H9 (cell line): ENCODE measurements around the gene STRIP1. TPM values are rescaled to one million over a fixed set of nuclear protein-coding genes. Genes with fewer than 3 reads are reported as not detected.
"Not testable (repeated sequence)": the region's sequence is repeated elsewhere in the genome, so short reads cannot be mapped to it uniquely, and the experiment has no call there.

Source experiments
- DNase-seq: peaks from one replicate; pipeline ENCODE4 v3.0.0-alpha.2; 2017
- H2AFZ ChIP-seq: one replicate; pipeline ENCODE4 v1.6.1; 2013; ENCODE audit warnings: mild to moderate bottlenecking, low read length, control low read depth, moderate library complexity
- H2AK5ac ChIP-seq: 2 replicates; pipeline ENCODE4 v1.6.1; 2013; ENCODE audit warnings: low read length, control low read depth, mixed read lengths; ENCODE audit not compliant: insufficient read length
- H2BK120ac ChIP-seq: one replicate; pipeline ENCODE4 v1.6.1; 2013; ENCODE audit warnings: low read depth, mild to moderate bottlenecking, low read length, control low read depth, inconsistent platforms; ENCODE audit not compliant: poor library complexity, severe bottlenecking
- H2BK12ac ChIP-seq: 2 replicates; pipeline ENCODE4 v1.6.1; 2013; ENCODE audit warnings: low read length, control low read depth, mixed read lengths, low read depth; ENCODE audit not compliant: insufficient read length
- H2BK15ac ChIP-seq: 2 replicates; pipeline ENCODE4 v1.6.1; 2013; ENCODE audit warnings: low read depth, low read length, control low read depth
- H2BK20ac ChIP-seq: one replicate; pipeline ENCODE4 v1.6.1; 2013; ENCODE audit warnings: low read depth, mild to moderate bottlenecking, low read length, control low read depth, inconsistent platforms; ENCODE audit not compliant: poor library complexity, severe bottlenecking
- H2BK5ac ChIP-seq: 2 replicates; pipeline ENCODE4 v1.6.1; 2013; ENCODE audit warnings: low read length, control low read depth, mixed read lengths; ENCODE audit not compliant: insufficient read length
- H3K14ac ChIP-seq: 2 replicates; pipeline ENCODE4 v1.6.1; 2013; ENCODE audit warnings: low read length, control low read depth; ENCODE audit not compliant: insufficient read depth
- H3K18ac ChIP-seq: 2 replicates; pipeline ENCODE4 v1.6.1; 2013; ENCODE audit warnings: low read depth, mild to moderate bottlenecking, mixed read lengths, low read length, control low read depth; ENCODE audit not compliant: insufficient read length
- H3K23ac ChIP-seq: 2 replicates; pipeline ENCODE4 v1.6.1; 2013; ENCODE audit warnings: low read length, control low read depth, mixed read lengths, low read depth; ENCODE audit not compliant: insufficient read length
- H3K23me2 ChIP-seq: 2 replicates; pipeline ENCODE4 v1.6.1; 2013; ENCODE audit warnings: low read depth, mild to moderate bottlenecking, mixed read lengths, low read length, control low read depth; ENCODE audit not compliant: insufficient read length, poor library complexity, severe bottlenecking
- H3K27ac ChIP-seq: 2 replicates; pipeline ENCODE4 v1.5.1; 2013; ENCODE audit warnings: low read length, control low read depth, mixed read lengths, low read depth; ENCODE audit not compliant: insufficient read length
- H3K27me3 ChIP-seq: 2 replicates; pipeline ENCODE4 v1.6.1; 2013; ENCODE audit warnings: low read length, control low read depth, inconsistent platforms; ENCODE audit not compliant: insufficient read depth
- H3K4ac ChIP-seq: 2 replicates; pipeline ENCODE4 v1.6.1; 2013; ENCODE audit warnings: low read depth, mild to moderate bottlenecking, control low read depth, inconsistent platforms, low read length, moderate library complexity
- H3K4me1 ChIP-seq: 2 replicates; pipeline ENCODE4 v1.6.1; 2013; ENCODE audit warnings: low read length, control low read depth, inconsistent platforms; ENCODE audit not compliant: insufficient read depth
- H3K4me2 ChIP-seq: 2 replicates; pipeline ENCODE4 v1.6.1; 2013; ENCODE audit warnings: low read length, control low read depth, mixed read lengths; ENCODE audit not compliant: insufficient read length, insufficient read depth
- H3K56ac ChIP-seq: 2 replicates; pipeline ENCODE4 v1.6.1; 2013; ENCODE audit warnings: low read depth, mild to moderate bottlenecking, mixed read lengths, low read length, control low read depth; ENCODE audit not compliant: insufficient read length
- H3K79me1 ChIP-seq: 2 replicates; pipeline ENCODE4 v1.6.1; 2013; ENCODE audit warnings: low read depth, mild to moderate bottlenecking, moderate library complexity, low read length, control low read depth, inconsistent platforms; ENCODE audit not compliant: insufficient read depth, poor library complexity, severe bottlenecking
- H3K79me2 ChIP-seq: 2 replicates; pipeline ENCODE4 v1.6.1; 2013; ENCODE audit warnings: low read length, control low read depth, inconsistent platforms; ENCODE audit not compliant: insufficient read depth
- H3K9ac ChIP-seq: 2 replicates; pipeline ENCODE4 v1.6.1; 2013; ENCODE audit warnings: low read length, control low read depth, mixed read lengths; ENCODE audit not compliant: insufficient read length; ENCODE audit errors: extremely low read depth
- H3K9me3 ChIP-seq: one replicate; pipeline ENCODE4 v1.6.1; 2013; ENCODE audit warnings: low read depth, low read length, inconsistent platforms; ENCODE audit not compliant: control insufficient read depth
- H3T11ph ChIP-seq: one replicate; pipeline ENCODE4 v1.6.1; 2013; ENCODE audit warnings: mild to moderate bottlenecking, low read length, control low read depth, inconsistent platforms
- H4K20me1 ChIP-seq: one replicate; pipeline ENCODE4 v1.6.1; 2013; ENCODE audit not compliant: control insufficient read depth, insufficient read length, insufficient read depth
- H4K5ac ChIP-seq: 2 replicates; pipeline ENCODE4 v1.6.1; 2013; ENCODE audit warnings: low read depth, mild to moderate bottlenecking, mixed read lengths, low read length, control low read depth; ENCODE audit not compliant: insufficient read length
- H4K8ac ChIP-seq: replicated peaks from 2 replicates; pipeline ENCODE4 v1.6.1; 2013; ENCODE audit warnings: low read length, control low read depth, mixed read lengths, low read depth; ENCODE audit not compliant: insufficient read length
- H4K91ac ChIP-seq: 2 replicates; pipeline ENCODE4 v1.6.1; 2013; ENCODE audit warnings: low read depth, mild to moderate bottlenecking, moderate library complexity, mixed read lengths, low read length, control low read depth; ENCODE audit not compliant: insufficient read length
- H3K27ac Mint-ChIP-seq, 3 experiments: 2 replicates in 2 of 3; 3 replicates in 1 of 3; pipeline ENCODE4 v1.8.0; 2020 to 2021; ENCODE audit warnings: mixed read lengths in 3 of 3, mild to moderate bottlenecking in 1 of 3, moderate library complexity in 1 of 3
- H3K27me3 Mint-ChIP-seq: 2 replicates; pipeline ENCODE4 v1.8.0; 2021; ENCODE audit warnings: low read depth, mild to moderate bottlenecking, moderate library complexity, mixed read lengths
- H3K36me3 Mint-ChIP-seq, 3 experiments: 2 replicates in 2 of 3; 3 replicates in 1 of 3; pipeline ENCODE4 v1.8.0; 2020 to 2021; ENCODE audit warnings: low read depth in 3 of 3, mixed read lengths in 3 of 3; ENCODE audit not compliant: insufficient read depth in 1 of 3
- H3K4me1 Mint-ChIP-seq, 2 experiments: 2 replicates each; pipeline ENCODE4 v1.8.0; 2020; ENCODE audit warnings: mixed read lengths in 2 of 2
- H3K4me3 Mint-ChIP-seq, 2 experiments: 2 replicates in 1 of 2; 3 replicates in 1 of 2; pipeline ENCODE4 v1.8.0; 2020 to 2021; ENCODE audit warnings: mild to moderate bottlenecking in 2 of 2, mixed read lengths in 2 of 2, moderate library complexity in 1 of 2
- H3K9me3 Mint-ChIP-seq, 2 experiments: 2 replicates in 1 of 2; 3 replicates in 1 of 2; pipeline ENCODE4 v1.8.0; 2020; ENCODE audit warnings: mild to moderate bottlenecking in 2 of 2, mixed read lengths in 2 of 2, moderate library complexity in 1 of 2
- CTCF ChIP-seq: fragments of 200-600 bp; sonication (generic); conservative IDR thresholded peaks from 3 replicates; pipeline ENCODE4 v1.8.0; 2021; ENCODE audit warnings: antibody characterized with exemption, mild to moderate bottlenecking
- WGBS: extraction: QIAGEN DNeasy Blood & Tissue Kit; methylation state at CpG from one replicate; pipeline ENCODE4 v1.1.7; 2013; ENCODE audit warnings: missing lambda C conversion rate, low lambda C conversion rate, mixed read lengths; ENCODE audit not compliant: insufficient read length; ENCODE audit errors: extremely low coverage; 5-methylcytosine and 5-hydroxymethylcytosine counted together
- total RNA-seq: library from RNA; stranded (reverse); gene quantifications from 2 replicates; pipeline ENCODE4 v1.2.1, GENCODE V29; 2021

STRIP1 gene
- total RNA-seq, 1 experiment from 2014 or later: 43.6 TPM

GRCh38 chr1:110076789-110077500, 42.5 kb downstream of the STRIP1 start:
- Histone ChIP-seq H2BK12ac (no peak overlapping the region), H3K9me3 (no peaks in the 10 kb centered on the region), H4K8ac (no peak overlapping the region), H2BK5ac (no peak overlapping the region), H3K27ac (no peak overlapping the region), H2AK5ac (no peak overlapping the region), H2BK20ac (no peak overlapping the region), H3K4ac (no peak overlapping the region), H3K9ac (no peak overlapping the region), H2BK15ac (no peak overlapping the region), H3T11ph (no peak overlapping the region), H3K27me3 (peaks cover 22% of the 10 kb centered on the region), H3K4me1 (no peaks in the 10 kb centered on the region), H4K91ac (no peak overlapping the region), H3K14ac (no peak overlapping the region), H4K20me1 (no peaks in the 10 kb centered on the region), H2AFZ (no peak overlapping the region), H3K23ac (no peak overlapping the region), H3K4me2 (no peak overlapping the region), H3K23me2 (no peaks in the 10 kb centered on the region), H4K5ac (no peak overlapping the region), H3K79me2 (no peaks in the 10 kb centered on the region), H3K18ac (no peak overlapping the region), H3K79me1 (no peaks in the 10 kb centered on the region), H2BK120ac (no peak overlapping the region), H3K56ac (no peak overlapping the region)
- TF ChIP-seq CTCF: no peak
- WGBS: no CpG with 5 or more reads among the region's 3 CpGs
- H3K27me3 Mint-ChIP-seq: peaks cover 99% of the 10 kb centered on the region
- H3K27ac Mint-ChIP-seq: no peak overlapping the region
- H3K9me3 Mint-ChIP-seq: no peaks in the 10 kb centered on the region; a peak in 1 of 5 replicates
- no peaks in the 10 kb centered on the region for H3K36me3 Mint-ChIP-seq
- H3K4me1 Mint-ChIP-seq: no peaks in the 10 kb centered on the region
- DNase-seq: no peak
- H3K4me3 Mint-ChIP-seq: no peak overlapping the region

GRCh38 chr1:110079995-110080394, 45.6 kb downstream of the STRIP1 start:
- Histone ChIP-seq H3K23me2 (peaks cover 10% of the 10 kb centered on the region), H3K27me3 (peaks cover 33% of the 10 kb centered on the region)
- not testable (repeated sequence) for H3K18ac ChIP-seq, H3K14ac ChIP-seq, H2AK5ac ChIP-seq, H3K23ac ChIP-seq, H2BK20ac ChIP-seq, H3K79me2 ChIP-seq, H4K5ac ChIP-seq, H3K4ac ChIP-seq, DNase-seq, H3K56ac ChIP-seq, H3K4me3 Mint-ChIP-seq, H3K9ac ChIP-seq, H3K79me1 ChIP-seq, H3K9me3 Mint-ChIP-seq, H3T11ph ChIP-seq, H3K4me2 ChIP-seq, H3K4me1 ChIP-seq, H2BK5ac ChIP-seq, H2AFZ ChIP-seq, H4K20me1 ChIP-seq, H2BK12ac ChIP-seq, H4K8ac ChIP-seq, H3K27ac ChIP-seq, H3K36me3 Mint-ChIP-seq, H3K9me3 ChIP-seq, H2BK15ac ChIP-seq, H3K27ac Mint-ChIP-seq, H2BK120ac ChIP-seq, H4K91ac ChIP-seq
- Mint-ChIP-seq H3K4me1 (peaks cover 13 to 22% of the 10 kb centered on the region in 2 experiments), H3K27me3 (peaks cover 99% of the 10 kb centered on the region)
- WGBS: no CpG with 5 or more reads among the region's 2 CpGs
